Astrocyte (in vitro differentiated cells and primary cell): ENCODE results near the gene ABHD12. TPM values are rescaled to one million over a fixed set of nuclear protein-coding genes. Genes with fewer than 3 reads are reported as not detected.
"Not testable (repeated sequence)": the region's sequence is repeated elsewhere in the genome, so short reads cannot be mapped to it uniquely, and the experiment has no call there.

ENCODE experiments used
- DNase-seq: peaks from one replicate; pipeline ENCODE4 v3.0.0-alpha.2; 2010; ENCODE audit warnings: low read depth
- FAIRE-seq: peaks from 2 replicates; lab custom pipeline; 2011; peaks lifted over from hg19 to GRCh38; lab: Jason Lieb, UNC
- H2AFZ ChIP-seq: 2 replicates; pipeline ENCODE4 v1.6.0; 2012; ENCODE audit warnings: low read depth, low read length, inconsistent platforms
- H3K27ac ChIP-seq: 2 replicates; pipeline ENCODE4 v1.5.1; 2011; ENCODE audit warnings: low read depth, low read length, inconsistent platforms
- H3K27me3 ChIP-seq: 2 replicates; pipeline ENCODE4 v1.6.0; 2011; ENCODE audit warnings: low read length, inconsistent platforms; ENCODE audit not compliant: insufficient read depth
- H3K36me3 ChIP-seq: 2 replicates; pipeline ENCODE4 v1.5.1; 2011; ENCODE audit warnings: low read length, inconsistent platforms; ENCODE audit not compliant: insufficient read depth
- H3K4me1 ChIP-seq: 2 replicates; pipeline ENCODE4 v1.5.1; 2011; ENCODE audit warnings: low read length, inconsistent platforms; ENCODE audit not compliant: insufficient read depth
- H3K4me2 ChIP-seq: 2 replicates; pipeline ENCODE4 v1.6.0; 2012; ENCODE audit warnings: low read length, inconsistent platforms
- H3K4me3 ChIP-seq: 2 replicates; pipeline ENCODE4 v1.5.1; 2011; ENCODE audit warnings: low read depth, mild to moderate bottlenecking, low read length, inconsistent platforms; ENCODE audit not compliant: insufficient read depth
- H3K79me2 ChIP-seq: 2 replicates; pipeline ENCODE4 v1.6.0; 2012; ENCODE audit warnings: mild to moderate bottlenecking, low read length, inconsistent platforms; ENCODE audit not compliant: insufficient read depth
- H3K9ac ChIP-seq: 2 replicates; pipeline ENCODE4 v1.6.0; 2012; ENCODE audit warnings: mild to moderate bottlenecking, low read length, inconsistent platforms
- H3K9me3 ChIP-seq: 2 replicates; pipeline ENCODE4 v1.5.1; 2012; ENCODE audit warnings: low read depth, mild to moderate bottlenecking, low read length, inconsistent platforms; ENCODE audit not compliant: insufficient read depth
- H4K20me1 ChIP-seq: 2 replicates; pipeline ENCODE4 v1.6.0; 2012; ENCODE audit warnings: low read length, inconsistent platforms; ENCODE audit not compliant: insufficient read depth
- H3K27ac Mint-ChIP-seq: one replicate; pipeline ENCODE4 v1.8.0; 2021; ENCODE audit warnings: mild to moderate bottlenecking, mixed read lengths; ENCODE audit not compliant: unreplicated experiment
- H3K27me3 Mint-ChIP-seq: one replicate; pipeline ENCODE4 v1.8.0; 2021; ENCODE audit warnings: low read depth, mixed read lengths; ENCODE audit not compliant: unreplicated experiment
- H3K36me3 Mint-ChIP-seq: one replicate; pipeline ENCODE4 v1.8.0; 2021; ENCODE audit warnings: low read depth, mixed read lengths; ENCODE audit not compliant: unreplicated experiment
- H3K4me1 Mint-ChIP-seq: one replicate; pipeline ENCODE4 v1.8.0; 2021; ENCODE audit warnings: low read depth, mixed read lengths; ENCODE audit not compliant: unreplicated experiment
- H3K4me3 Mint-ChIP-seq: one replicate; pipeline ENCODE4 v1.8.0; 2021; ENCODE audit warnings: mild to moderate bottlenecking, moderate library complexity, mixed read lengths; ENCODE audit not compliant: unreplicated experiment
- H3K9me3 Mint-ChIP-seq: one replicate; pipeline ENCODE4 v1.8.0; 2021; ENCODE audit warnings: mild to moderate bottlenecking, mixed read lengths; ENCODE audit not compliant: unreplicated experiment
- CTCF ChIP-seq: IDR thresholded peaks from 2 replicates; pipeline ENCODE4 v1.5.1; 2011; ENCODE audit warnings: low read depth, mild to moderate bottlenecking, inconsistent platforms, low read length, moderate library complexity; ENCODE audit not compliant: insufficient read depth
- EZH2 ChIP-seq: IDR thresholded peaks from 2 replicates; pipeline ENCODE4 v1.6.1; 2012; ENCODE audit warnings: mild to moderate bottlenecking, low read length, inconsistent platforms; ENCODE audit not compliant: insufficient read depth
- total RNA-seq: library from RNA; stranded (reverse); gene quantifications from 2 replicates; pipeline ENCODE4 v1.2.1, GENCODE V29; 2021

ABHD12 gene
- total RNA-seq, 1 donor from 2014 or later = 98.1 TPM

GRCh38 chr20:25269057-25269832 is 121.4 kb downstream of the ABHD12 start:
- Mint-ChIP-seq H3K4me1 (peaks cover 7% of the 10 kb centered on the region), H3K9me3 (no peaks in the 10 kb centered on the region), H3K36me3 (peaks cover 16% of the 10 kb centered on the region), H3K4me3 (no peak overlapping the region), H3K27ac (no peak overlapping the region), H3K27me3 (no peaks in the 10 kb centered on the region)
- Histone ChIP-seq H3K9ac (no peak overlapping the region), H4K20me1 (peaks cover 61% of the 10 kb centered on the region), H3K27me3 (no peaks in the 10 kb centered on the region), H3K9me3 (no peaks in the 10 kb centered on the region), H2AFZ (no peak overlapping the region), H3K36me3 (peaks cover 35% of the 10 kb centered on the region), H3K4me3 (no peak overlapping the region), H3K4me1 (no peaks in the 10 kb centered on the region), H3K79me2 (peaks cover 74% of the 10 kb centered on the region), H3K27ac (no peak overlapping the region), H3K4me2 (no peak overlapping the region)
- no peak for DNase-seq
- TF ChIP-seq EZH2 (no peak), CTCF (no peak)
- FAIRE-seq = no peak

GRCh38 chr20:25260770-25261437 is 129.7 kb downstream of the ABHD12 start:
- H3K9me3 ChIP-seq, H3K36me3 ChIP-seq, H3K4me2 ChIP-seq, H3K27me3 Mint-ChIP-seq, H3K27me3 ChIP-seq, H3K27ac Mint-ChIP-seq, H3K9me3 Mint-ChIP-seq, H2AFZ ChIP-seq, H3K9ac ChIP-seq, H3K4me1 ChIP-seq, DNase-seq, H3K4me3 ChIP-seq, H3K27ac ChIP-seq, H3K4me3 Mint-ChIP-seq, FAIRE-seq: not testable (repeated sequence)
- Mint-ChIP-seq H3K36me3 (peaks cover 34% of the 10 kb centered on the region), H3K4me1 (peaks cover 10% of the 10 kb centered on the region)
- Histone ChIP-seq H4K20me1 (peaks cover 52% of the 10 kb centered on the region), H3K79me2 (peaks cover 62% of the 10 kb centered on the region)

- Histone ChIP-seq H4K20me1 (peaks cover 58% of the 10 kb centered on the region), H2AFZ (no peak overlapping the region), H3K4me3 (no peak overlapping the region), H3K4me2 (no peak overlapping the region), H3K4me1 (no peaks in the 10 kb centered on the region), H3K27ac (no peak overlapping the region), H3K79me2 (peaks cover 68% of the 10 kb centered on the region), H3K9ac (no peak overlapping the region), H3K27me3 (no peaks in the 10 kb centered on the region), H3K9me3 (no peaks in the 10 kb centered on the region), H3K36me3 (peaks cover 6% of the 10 kb centered on the region)
- Mint-ChIP-seq H3K4me3 (no peak overlapping the region), H3K9me3 (no peaks in the 10 kb centered on the region), H3K4me1 (peaks cover 12% of the 10 kb centered on the region), H3K27me3 (no peaks in the 10 kb centered on the region), H3K27ac (no peak overlapping the region), H3K36me3 (peaks cover 33% of the 10 kb centered on the region)
- DNase-seq = no peak
- no peak for FAIRE-seq
- TF ChIP-seq CTCF (no peak), EZH2 (no peak)
Measured at GRCh38 chr20:25259788-25260254, 130.8 kb downstream of the ABHD12 start.
